ENCODE data around the gene PID1.
"Not testable (repeated sequence)": the region's sequence is repeated elsewhere in the genome, so short reads cannot be mapped to it uniquely, and the experiment has no call there.

The PID1 gene

DNA sequence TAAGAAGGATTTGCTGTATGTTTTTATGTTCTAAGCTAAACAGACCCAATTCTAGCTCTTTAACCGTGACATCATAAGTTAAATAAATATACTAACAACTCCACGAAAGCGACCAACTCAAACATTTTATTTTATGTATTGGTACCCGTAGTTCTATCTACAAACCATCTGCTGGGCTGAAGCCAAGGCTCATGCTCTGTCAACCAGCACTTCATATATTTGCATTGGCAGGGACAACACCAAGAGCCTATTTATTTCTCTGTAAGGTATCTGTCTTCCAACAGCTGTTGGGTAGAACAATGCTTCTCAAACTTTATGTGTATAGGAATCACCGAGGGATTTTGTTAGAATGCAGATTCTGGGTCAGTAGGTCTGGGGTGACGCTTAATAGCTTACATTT lies 64.5 kb downstream of the PID1 start:
- DNase-seq, result no peak

DNA sequence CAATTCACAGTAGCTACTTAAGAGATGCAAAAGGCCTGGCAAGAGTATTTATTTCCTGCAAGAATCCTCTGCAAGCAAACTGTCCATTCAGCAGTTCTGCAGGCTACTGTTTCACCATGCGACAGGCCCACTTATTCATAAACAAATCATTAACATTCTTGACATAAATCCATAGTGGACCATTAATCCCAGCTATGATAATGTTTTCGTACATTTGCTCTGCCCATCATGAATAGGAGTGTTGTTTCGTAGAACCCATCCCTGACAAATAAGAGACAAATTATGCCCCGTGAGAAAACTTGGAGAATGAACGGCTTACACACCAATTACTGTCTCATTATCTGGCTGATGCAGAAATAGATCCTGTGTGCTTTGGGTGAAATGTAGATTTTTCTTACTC lies 65.4 kb downstream of the PID1 start:
- DNase-seq, result no peak

DNA sequence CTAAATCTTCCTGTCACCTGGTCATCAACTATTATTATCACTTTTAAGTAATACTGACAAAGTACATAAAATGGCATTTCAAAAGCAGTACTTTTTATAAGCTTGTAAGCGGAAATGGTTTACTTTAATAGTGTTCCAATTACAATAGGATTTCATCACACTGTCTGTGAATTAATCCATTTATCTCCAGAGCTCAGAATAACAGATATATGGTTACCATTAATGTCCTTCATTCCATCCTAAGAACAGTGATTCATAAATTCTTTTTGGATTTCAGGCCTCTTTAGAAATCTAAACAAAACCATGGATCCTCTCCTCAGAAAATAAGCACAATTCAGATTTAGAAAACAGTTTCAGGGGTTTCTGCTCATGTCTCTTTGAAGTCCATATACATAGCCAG lies 68.4 kb downstream of the PID1 start:
- no peak for DNase-seq

- no peak for DNase-seq
Measured at GRCh38 chr2:229201521-229201920, 69.6 kb downstream of the PID1 start.

- no peak for DNase-seq
Measured at GRCh38 chr2:229199267-229199666, 71.8 kb downstream of the PID1 start.

DNA sequence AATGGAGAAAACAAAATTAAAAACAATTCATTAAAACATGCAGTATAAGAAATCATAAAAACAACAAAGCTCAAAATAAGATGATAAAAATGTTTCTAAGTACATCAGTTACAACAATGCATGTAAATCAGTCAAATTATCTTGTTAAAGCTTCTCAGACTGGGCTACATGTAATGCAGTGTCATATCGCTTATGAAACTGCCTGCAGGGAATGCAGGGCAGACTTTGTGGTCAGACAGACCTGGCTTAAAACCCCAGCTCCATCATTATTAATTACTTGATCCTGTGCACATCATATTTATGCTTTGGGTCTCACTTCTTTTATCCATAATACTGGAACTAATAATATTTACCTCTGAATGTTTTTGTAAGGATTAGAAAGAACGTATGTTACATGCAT lies 74.6 kb downstream of the PID1 start:
- DNase-seq, result no peak

GRCh38 chr2:229195346-229195947 lies 75.6 kb downstream of the PID1 start:
- DNase-seq, result no peak

- DNase-seq, result no peak
Measured at GRCh38 chr2:229193281-229193680, 77.8 kb downstream of the PID1 start.

GRCh38 chr2:229191413-229191812 lies 79.7 kb downstream of the PID1 start:
- DNase-seq, result no peak

DNA sequence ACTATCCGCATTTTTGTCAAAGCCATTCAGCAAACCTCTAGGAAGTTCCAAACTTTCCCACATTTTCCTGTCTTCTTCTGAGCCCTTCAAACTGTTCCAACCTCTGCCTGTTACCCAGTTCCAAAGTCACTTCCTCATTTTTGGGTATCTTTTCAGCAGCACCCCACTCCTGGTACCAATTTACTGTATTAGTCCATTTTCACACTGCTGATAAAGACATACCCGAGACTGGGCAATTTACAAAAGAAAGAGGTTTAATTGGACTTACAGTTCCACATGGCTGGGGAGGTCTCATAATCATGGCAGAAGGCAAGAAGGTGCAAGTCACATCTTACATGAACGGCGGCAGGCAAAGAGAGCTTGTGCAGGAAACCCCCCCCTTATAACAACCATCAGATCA lies 84.0 kb downstream of the PID1 start:
- DNase-seq, result not testable (repeated sequence)

- DNase-seq, result no peak
Measured at GRCh38 chr2:229181641-229182040, 89.4 kb downstream of the PID1 start.

- no peak for DNase-seq
Measured at GRCh38 chr2:229180658-229181057, 90.4 kb downstream of the PID1 start.

DNA sequence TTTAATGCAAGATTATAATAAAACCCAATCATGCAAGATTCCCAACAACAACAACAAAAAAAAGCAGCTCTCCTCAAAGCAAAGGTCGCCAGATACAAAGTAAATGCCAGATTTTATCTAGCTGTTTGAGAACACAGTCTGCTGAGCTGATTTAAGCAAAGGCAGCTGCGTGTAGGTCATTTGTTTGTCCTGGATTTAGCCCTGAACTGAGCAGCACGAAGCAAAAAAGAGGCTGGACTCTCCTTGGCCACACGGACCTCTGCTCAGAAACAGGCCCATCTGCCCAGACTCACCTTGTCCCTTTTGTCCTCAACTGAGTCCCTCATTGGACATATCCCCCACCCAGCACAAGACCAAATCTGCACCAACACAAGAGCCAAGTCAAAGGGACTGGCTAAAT lies 91.5 kb downstream of the PID1 start:
- no peak for DNase-seq

DNA sequence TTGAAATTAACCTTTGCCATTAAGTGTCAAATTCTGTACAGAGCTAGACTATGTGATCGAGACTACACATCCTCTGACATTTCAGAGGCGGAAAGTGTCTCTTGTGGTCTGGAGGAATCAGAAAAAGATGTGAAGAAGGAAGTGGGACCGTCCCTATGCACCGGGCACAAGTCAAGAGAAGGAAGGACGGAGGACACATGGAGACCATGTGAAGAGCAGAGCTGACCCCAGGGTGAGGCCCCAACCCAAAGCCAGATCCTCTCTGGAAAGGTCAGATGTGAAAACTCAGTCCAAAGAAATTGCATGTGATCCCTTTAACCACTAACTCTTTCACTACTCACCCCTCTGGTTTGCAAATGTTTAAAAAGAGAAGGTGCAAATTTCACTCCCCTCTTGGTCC lies 92.4 kb downstream of the PID1 start:
- no peak for DNase-seq

DNA sequence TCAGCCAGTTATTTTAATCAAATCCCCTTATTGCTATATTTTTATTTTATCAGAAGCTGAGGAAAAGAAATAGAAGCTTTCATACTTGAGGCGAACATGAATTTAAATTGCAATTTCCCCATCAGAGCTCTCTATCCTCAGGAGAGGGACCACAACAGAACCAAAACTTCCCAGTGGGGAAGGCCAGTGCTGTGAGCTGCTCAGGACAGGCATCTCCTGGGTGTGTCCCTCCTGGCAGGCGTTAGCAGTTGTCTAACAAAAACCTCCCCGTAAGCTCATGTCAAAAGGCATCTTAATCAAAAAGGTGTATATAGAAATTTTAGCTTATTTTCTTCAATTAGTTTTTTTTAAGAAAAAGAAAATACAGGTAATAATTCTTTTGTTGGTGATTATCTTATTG lies 93.0 kb downstream of the PID1 start:
- no peak for DNase-seq

- no peak for DNase-seq
Measured at GRCh38 chr2:229176136-229176535, 95.0 kb downstream of the PID1 start.

DNA sequence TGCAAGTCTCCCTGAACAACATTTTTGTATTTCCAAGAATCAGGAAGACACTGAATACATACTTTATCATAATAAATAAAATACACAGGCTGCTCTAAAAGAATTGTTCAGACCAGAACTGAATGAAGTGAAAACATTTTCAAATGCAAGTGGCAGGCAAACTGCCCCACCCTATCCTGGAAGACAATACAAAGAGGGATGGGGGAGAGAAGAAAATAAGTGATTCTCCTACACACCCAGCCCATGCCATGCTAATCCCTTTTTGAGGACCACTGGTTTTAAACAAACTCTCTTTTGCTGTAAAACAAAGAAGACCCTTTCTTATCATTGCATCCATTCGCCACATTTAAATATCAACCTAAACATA lies 95.6 kb downstream of the PID1 start:
- no peak for DNase-seq

DNA sequence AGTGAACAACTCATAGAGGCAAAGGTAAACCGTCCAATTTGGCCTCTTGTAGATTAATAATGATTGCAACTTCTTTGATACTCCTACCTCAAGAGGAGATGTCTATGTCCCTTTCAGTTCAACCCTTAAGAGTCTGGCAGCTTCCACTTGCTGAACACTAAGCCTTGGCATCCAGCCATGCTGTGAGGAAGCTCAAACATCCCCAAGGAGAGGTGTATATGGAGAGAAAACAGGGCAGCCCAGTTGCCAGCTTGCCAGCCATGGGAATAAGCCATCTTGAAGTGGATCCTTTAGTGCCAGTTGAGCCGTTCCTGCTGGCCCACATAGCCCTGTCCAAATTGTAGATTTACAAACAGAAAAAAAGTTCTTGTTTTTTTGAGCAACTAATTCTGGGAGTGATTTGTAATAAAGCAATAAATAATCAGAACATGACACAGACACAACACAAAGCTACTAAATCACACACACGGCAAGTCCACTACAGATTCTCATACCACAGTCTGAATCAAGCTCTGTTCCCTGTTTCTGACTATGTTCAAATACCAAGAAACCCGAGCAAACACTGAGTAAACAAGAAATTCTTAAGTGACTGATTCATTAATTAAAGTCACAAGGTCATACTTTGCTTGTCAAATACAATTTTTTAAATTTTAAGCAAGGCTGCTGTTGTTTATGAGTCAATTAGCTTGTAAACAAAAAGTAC lies 96.1 kb downstream of the PID1 start:
- no peak for DNase-seq

- DNase-seq, result no peak
Measured at GRCh38 chr2:229173825-229174359, 97.2 kb downstream of the PID1 start.

GRCh38 chr2:229170916-229171315 lies 100.2 kb downstream of the PID1 start:
- no peak for DNase-seq

DNA sequence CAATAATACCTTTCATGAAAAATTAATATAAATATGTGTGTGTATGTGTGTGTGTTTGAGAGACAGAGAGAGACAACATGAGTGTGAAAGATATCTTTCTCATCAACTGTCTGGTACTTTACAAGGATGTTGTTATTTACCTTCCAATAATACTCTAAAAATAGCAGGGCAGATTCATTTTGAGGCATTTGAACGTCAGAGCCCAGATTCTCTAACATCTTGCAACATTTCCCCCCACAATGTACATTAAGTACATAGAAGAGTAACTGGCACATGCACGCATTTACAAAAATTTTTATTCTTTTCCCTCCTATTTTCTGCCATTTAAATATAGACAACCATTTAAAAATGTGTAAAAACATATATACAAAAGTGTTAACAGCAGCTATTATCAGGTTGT lies 100.9 kb downstream of the PID1 start:
- DNase-seq, result no peak

DNA sequence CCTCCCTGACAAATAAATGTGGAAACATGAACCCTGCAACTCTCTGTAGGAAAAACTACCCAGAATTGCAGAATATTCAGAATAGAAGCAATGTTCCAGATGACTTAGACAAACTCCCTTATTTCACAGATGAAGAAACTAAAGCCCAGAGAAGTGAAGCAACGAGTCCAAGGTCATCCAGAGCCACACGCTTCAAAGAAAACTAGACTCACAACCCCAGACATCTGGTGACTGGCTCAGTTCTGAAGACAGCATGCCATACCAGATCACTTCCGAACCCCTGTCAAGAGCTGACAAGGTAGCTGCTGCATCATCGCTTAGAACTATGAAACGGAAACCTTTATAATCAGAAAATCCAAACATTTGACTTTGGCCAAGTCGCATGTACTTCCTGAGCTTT lies 101.3 kb downstream of the PID1 start:
- no peak for DNase-seq

DNA sequence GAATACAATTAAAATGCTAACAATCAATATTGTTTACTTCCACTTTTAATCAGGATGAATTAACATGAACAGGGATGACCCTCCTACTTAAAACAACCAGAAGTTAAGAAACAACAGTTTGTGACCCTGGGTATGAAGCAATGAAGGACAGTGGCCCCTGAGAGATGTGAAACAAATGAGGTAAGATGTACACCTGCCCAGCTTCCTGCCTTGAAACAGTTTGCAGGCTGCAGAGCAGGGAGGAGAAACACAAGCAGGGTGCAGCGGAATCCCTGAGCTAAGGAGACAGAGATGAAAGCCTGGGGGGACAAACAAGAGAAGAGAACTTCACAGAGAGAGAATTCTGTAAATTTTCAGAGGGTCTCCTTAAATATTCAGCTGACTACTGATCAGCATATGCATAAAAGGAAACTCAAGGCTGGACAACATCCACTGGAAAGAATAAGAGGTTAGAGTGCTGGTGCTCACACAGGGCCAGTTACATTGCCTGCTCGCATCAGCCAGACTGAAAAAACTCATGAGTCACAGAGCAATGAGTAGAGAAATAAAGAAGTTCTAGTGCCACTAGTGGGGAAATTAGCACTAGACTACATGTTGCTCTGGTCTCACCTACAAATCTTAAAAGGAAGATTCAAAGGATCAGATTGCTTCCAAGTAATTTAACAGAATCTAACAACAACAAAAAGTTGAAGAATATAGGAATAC lies 106.4 kb downstream of the PID1 start:
- DNase-seq, result no peak

GRCh38 chr2:229163893-229164292 lies 107.2 kb downstream of the PID1 start:
- no peak for DNase-seq

Data from cortex of kidney (tissue), 1 donor.